Measurements from ENCODE around the gene CCBE1. TPM values are rescaled to one million over a fixed set of nuclear protein-coding genes. Genes with fewer than 3 reads are reported as not detected.

Gene CCBE1
- polyA plus RNA-seq, 1 donor from 2014 or later: 0.19 TPM

DNA sequence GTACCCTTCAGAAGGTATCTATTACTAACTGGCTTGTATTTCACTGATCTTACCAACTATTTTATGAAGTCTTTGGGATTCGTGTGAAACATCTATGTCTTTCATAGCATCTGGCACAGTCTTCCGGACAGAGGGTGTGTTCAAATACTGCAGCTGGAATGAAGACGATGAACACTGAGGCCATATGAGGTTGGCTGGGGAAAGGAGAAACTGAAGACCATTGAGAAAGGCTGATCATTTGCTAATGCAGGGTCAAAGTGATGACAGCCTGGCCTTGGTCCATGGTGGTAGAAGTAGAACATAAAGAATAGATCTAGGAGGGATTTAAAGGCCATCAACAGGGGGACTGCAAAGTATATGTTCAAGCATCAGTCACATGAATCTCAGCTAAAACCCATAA, 132.7 kb downstream of the CCBE1 start:
- H3K9me3 ChIP-seq (ENCODE audit: low read length): no peaks in the 10 kb centered on the region
- no peaks in the 10 kb centered on the region for H3F3A ChIP-seq (ENCODE audit: insufficient read depth, low read length, poor library complexity, severe bottlenecking)
- H3K4me2 ChIP-seq (ENCODE audit: low read length): no peak overlapping the region
- H3K9ac ChIP-seq (ENCODE audit: low read length): no peak overlapping the region
- TF ChIP-seq CTCF (IDR thresholded peaks at IDR 0.05; ENCODE audit: poor library complexity, severe bottlenecking): no peak
- TF ChIP-seq SMC3 (conservative IDR thresholded peaks at IDR 0.05; ENCODE audit: poor library complexity): no peak
- no peak for TF ChIP-seq EP300 (conservative IDR thresholded peaks at IDR 0.05; ENCODE audit: poor library complexity, severe bottlenecking)
- no peak for TF ChIP-seq TAF1 (IDR thresholded peaks at IDR 0.05; ENCODE audit: low read depth)
- TF ChIP-seq MXI1 (conservative IDR thresholded peaks at IDR 0.05; ENCODE audit: poor library complexity, severe bottlenecking): no peak
- no peak for TF ChIP-seq POLR2AphosphoS5 (IDR thresholded peaks at IDR 0.05)
- no peak for TF ChIP-seq EZH2 (IDR thresholded peaks at IDR 0.05; ENCODE audit: borderline replicate concordance, insufficient read depth, low read length, poor library complexity, severe bottlenecking)
- no peak for TF ChIP-seq REST (IDR thresholded peaks at IDR 0.05; ENCODE audit: borderline replicate concordance)
- no peak for TF ChIP-seq RAD21 (conservative IDR thresholded peaks at IDR 0.05)
- H3K27me3 ChIP-seq (ENCODE audit: insufficient read depth, low read depth, low read length): no peaks in the 10 kb centered on the region
- H4K20me1 ChIP-seq (ENCODE audit: insufficient read depth): no peaks in the 10 kb centered on the region
- H3K27ac ChIP-seq (ENCODE audit: low read length): no peak overlapping the region
- no peaks in the 10 kb centered on the region for H3K36me3 ChIP-seq (ENCODE audit: insufficient read depth, low read length)
- H3K4me3 ChIP-seq (ENCODE audit: low read length): no peak overlapping the region
- H2AFZ ChIP-seq (ENCODE audit: low read depth, low read length): no peak overlapping the region
- H3K79me2 ChIP-seq (replicated peaks; ENCODE audit: insufficient read depth, low read length): no peaks in the 10 kb centered on the region
- no peaks in the 10 kb centered on the region for H3K9me2 ChIP-seq (ENCODE audit: insufficient read depth, low read length)

DNA sequence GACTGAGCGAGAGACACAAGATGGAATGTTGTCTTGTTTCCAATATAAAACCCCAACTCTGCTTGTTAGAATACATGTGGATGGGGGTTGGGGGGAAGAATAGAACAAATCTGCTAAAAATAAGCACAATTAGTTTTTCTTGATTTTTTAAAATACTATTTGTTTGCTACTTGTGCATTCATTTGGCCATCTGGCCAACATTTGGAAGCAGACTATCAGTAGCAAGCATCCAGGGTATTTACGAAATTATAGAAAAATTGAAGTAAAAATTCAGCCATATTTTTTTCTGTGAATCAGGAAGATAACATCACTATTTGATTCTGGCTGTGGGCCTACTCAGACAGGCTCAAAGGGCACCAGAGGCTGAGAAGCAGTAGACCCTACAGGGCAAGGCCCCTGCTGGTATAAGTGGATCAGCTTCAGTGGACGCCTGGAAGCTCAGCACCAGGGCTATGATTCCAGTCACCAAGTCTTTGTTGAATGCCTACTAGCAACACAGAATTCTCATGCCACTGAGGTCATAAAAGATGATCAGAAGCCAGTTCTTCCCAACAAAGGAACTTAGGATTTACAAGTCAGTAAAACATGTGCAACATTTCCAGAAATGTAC, 133.9 kb downstream of the CCBE1 start:
- Histone ChIP-seq H3K9me2 (ENCODE audit: insufficient read depth, low read length) (no peaks in the 10 kb centered on the region), H3K9me3 (ENCODE audit: low read length) (no peaks in the 10 kb centered on the region), H3K9ac (ENCODE audit: low read length) (no peak overlapping the region), H3K4me2 (ENCODE audit: low read length) (no peak overlapping the region), H3K36me3 (ENCODE audit: insufficient read depth, low read length) (no peaks in the 10 kb centered on the region), H4K20me1 (ENCODE audit: insufficient read depth) (no peaks in the 10 kb centered on the region), H3K27ac (ENCODE audit: low read length) (no peak overlapping the region), H3K27me3 (ENCODE audit: insufficient read depth, low read depth, low read length) (no peaks in the 10 kb centered on the region), H3K4me3 (ENCODE audit: low read length) (no peak overlapping the region), H3K79me2 (replicated peaks; ENCODE audit: insufficient read depth, low read length) (no peaks in the 10 kb centered on the region), H3F3A (ENCODE audit: insufficient read depth, low read length, poor library complexity, severe bottlenecking) (no peaks in the 10 kb centered on the region), H2AFZ (ENCODE audit: low read depth, low read length) (no peak overlapping the region)
- no peak for TF ChIP-seq TAF1 (IDR thresholded peaks at IDR 0.05; ENCODE audit: low read depth)
- TF ChIP-seq MXI1 (conservative IDR thresholded peaks at IDR 0.05; ENCODE audit: poor library complexity, severe bottlenecking): no peak
